ENCODE results near the gene FBXL16. TPM values are rescaled to one million over a fixed set of nuclear protein-coding genes. Genes with fewer than 3 reads are reported as not detected.

FBXL16 gene
- total RNA-seq, 1 donor from 2014 or later, result 1.3 TPM

- DNase-seq (ENCODE audit: low spot score), result no peak
Observed at GRCh38 chr16:710500-711075, 5.0 kb upstream of the FBXL16 start.

- DNase-seq (ENCODE audit: low spot score), result no peak
Observed at GRCh38 chr16:709566-710499, 4.2 kb upstream of the FBXL16 start.

GRCh38 chr16:708959-709358 lies 3.4 kb upstream of the FBXL16 start:
- no peak for DNase-seq (ENCODE audit: low spot score)

GRCh38 chr16:708019-708418 lies 2.4 kb upstream of the FBXL16 start:
- no peak for DNase-seq (ENCODE audit: low spot score)

- DNase-seq (ENCODE audit: low spot score), result no peak
Observed at GRCh38 chr16:707062-707538, 1.5 kb upstream of the FBXL16 start.

- DNase-seq (ENCODE audit: low spot score), result no peak
Observed at GRCh38 chr16:706189-707061, 824 bp upstream of the FBXL16 start.

- no peak for DNase-seq (ENCODE audit: low spot score)
Observed at GRCh38 chr16:704552-705380, 835 bp downstream of the FBXL16 start.

- DNase-seq (ENCODE audit: low spot score), result no peak
Observed at GRCh38 chr16:704047-704446, 1.6 kb downstream of the FBXL16 start.

- DNase-seq (ENCODE audit: low spot score), result no peak
Observed at GRCh38 chr16:703406-703805, 2.2 kb downstream of the FBXL16 start.

- no peak for DNase-seq (ENCODE audit: low spot score)
Observed at GRCh38 chr16:702341-702740, 3.3 kb downstream of the FBXL16 start.

- no peak for DNase-seq (ENCODE audit: low spot score)
Observed at GRCh38 chr16:700684-701584, 4.7 kb downstream of the FBXL16 start.

- no peak for DNase-seq (ENCODE audit: low spot score)
Observed at GRCh38 chr16:698911-699671, 6.5 kb downstream of the FBXL16 start.

- DNase-seq (ENCODE audit: low spot score), result peak; percentile 76
Observed at GRCh38 chr16:695355-696089, 10.1 kb downstream of the FBXL16 start.

- DNase-seq (ENCODE audit: low spot score), result no peak
Observed at GRCh38 chr16:694863-695354, 10.7 kb downstream of the FBXL16 start.

GRCh38 chr16:694187-694862 lies 11.3 kb downstream of the FBXL16 start:
- DNase-seq (ENCODE audit: low spot score), result no peak

GRCh38 chr16:693766-694165 lies 11.8 kb downstream of the FBXL16 start:
- DNase-seq (ENCODE audit: low spot score), result no peak

- no peak for DNase-seq (ENCODE audit: low spot score)
Observed at GRCh38 chr16:693364-693763, 12.2 kb downstream of the FBXL16 start.

Measured in ureter (tissue), 1 donor.